ENCODE measurements around the gene LRRTM4.

LRRTM4 gene

GRCh38 chr2:76940559-76940958, 581.6 kb downstream of the LRRTM4 start:
- no peak for DNase-seq (ENCODE audit: low read depth)
- H3K4me3 ChIP-seq (ENCODE audit: control insufficient read depth, low read depth, low read length) = no peak overlapping the region
- TF ChIP-seq, protein P1, sequence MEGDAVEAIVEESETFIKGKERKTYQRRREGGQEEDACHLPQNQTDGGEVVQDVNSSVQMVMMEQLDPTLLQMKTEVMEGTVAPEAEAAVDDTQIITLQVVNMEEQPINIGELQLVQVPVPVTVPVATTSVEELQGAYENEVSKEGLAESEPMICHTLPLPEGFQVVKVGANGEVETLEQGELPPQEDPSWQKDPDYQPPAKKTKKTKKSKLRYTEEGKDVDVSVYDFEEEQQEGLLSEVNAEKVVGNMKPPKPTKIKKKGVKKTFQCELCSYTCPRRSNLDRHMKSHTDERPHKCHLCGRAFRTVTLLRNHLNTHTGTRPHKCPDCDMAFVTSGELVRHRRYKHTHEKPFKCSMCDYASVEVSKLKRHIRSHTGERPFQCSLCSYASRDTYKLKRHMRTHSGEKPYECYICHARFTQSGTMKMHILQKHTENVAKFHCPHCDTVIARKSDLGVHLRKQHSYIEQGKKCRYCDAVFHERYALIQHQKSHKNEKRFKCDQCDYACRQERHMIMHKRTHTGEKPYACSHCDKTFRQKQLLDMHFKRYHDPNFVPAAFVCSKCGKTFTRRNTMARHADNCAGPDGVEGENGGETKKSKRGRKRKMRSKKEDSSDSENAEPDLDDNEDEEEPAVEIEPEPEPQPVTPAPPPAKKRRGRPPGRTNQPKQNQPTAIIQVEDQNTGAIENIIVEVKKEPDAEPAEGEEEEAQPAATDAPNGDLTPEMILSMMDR (IDR thresholded peaks at IDR 0.05; ENCODE audit: control insufficient read depth, insufficient read depth, low read depth, low read length, missing control alignments) = no peak

DNA sequence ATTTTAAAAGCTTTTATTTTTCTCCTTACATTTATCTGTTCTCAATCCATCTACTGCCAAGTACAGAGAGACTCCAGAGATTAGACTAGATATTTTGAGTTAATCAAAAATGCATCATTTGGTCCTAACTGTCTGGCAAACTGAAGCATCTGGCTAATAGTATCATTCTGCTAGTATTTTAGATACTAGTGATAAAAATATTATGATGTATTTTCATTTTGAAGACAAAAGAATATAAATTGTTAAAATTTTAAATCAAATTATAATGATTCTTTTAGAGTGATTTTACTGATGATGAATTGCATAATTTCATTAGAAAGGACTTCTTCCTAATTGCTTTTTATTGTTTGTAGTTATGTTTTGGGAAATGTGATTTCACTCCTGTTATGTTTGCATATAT, 584.0 kb downstream of the LRRTM4 start:
- H3K4me3 ChIP-seq (ENCODE audit: control insufficient read depth, low read depth, low read length) = no peak overlapping the region
- TF ChIP-seq, protein P1 (IDR thresholded peaks at IDR 0.05; ENCODE audit: control insufficient read depth, insufficient read depth, low read depth, low read length, missing control alignments) = no peak
- no peak for DNase-seq (ENCODE audit: low read depth)

GRCh38 chr2:76932550-76932949, 589.6 kb downstream of the LRRTM4 start:
- TF ChIP-seq, protein P1 (IDR thresholded peaks at IDR 0.05; ENCODE audit: control insufficient read depth, insufficient read depth, low read depth, low read length, missing control alignments) = no peak
- DNase-seq (ENCODE audit: low read depth) = no peak
- no peak overlapping the region for H3K4me3 ChIP-seq (ENCODE audit: control insufficient read depth, low read depth, low read length)

DNA sequence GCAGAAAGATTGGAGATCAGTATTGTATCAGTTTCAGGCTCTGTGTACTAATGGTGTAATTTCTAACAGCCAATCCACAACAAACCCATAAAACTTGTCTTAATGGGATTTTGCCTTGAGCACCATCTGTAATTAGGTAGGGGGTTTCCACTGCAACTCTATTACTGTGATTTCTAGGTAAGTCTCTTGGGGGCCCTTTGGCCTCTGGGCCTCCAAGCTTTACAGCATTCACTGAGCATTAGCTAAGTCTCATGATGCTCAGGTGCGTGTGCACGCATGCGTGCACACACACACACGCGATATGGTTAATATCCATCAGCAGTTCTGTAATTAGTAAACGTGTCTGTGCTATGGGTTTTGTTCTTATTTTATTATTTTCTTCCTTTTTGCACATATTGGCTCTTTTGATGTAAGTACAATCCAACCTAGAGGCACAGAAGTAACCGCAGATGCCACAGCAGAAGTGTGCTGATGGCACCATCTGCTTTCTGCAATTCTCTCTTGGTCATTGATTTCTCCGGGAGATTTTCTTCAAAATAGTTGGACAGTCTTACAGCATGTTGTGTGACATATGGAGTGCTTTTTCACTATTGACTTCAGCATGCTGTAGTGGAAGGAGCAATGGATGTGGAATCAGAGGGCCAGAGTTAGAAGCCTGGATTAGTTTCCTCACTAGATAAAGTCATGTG, 592.0 kb downstream of the LRRTM4 start:
- no peak for DNase-seq (ENCODE audit: low read depth)
- TF ChIP-seq, protein P1 (IDR thresholded peaks at IDR 0.05; ENCODE audit: control insufficient read depth, insufficient read depth, low read depth, low read length, missing control alignments) = no peak
- no peak overlapping the region for H3K4me3 ChIP-seq (ENCODE audit: control insufficient read depth, low read depth, low read length)

DNA sequence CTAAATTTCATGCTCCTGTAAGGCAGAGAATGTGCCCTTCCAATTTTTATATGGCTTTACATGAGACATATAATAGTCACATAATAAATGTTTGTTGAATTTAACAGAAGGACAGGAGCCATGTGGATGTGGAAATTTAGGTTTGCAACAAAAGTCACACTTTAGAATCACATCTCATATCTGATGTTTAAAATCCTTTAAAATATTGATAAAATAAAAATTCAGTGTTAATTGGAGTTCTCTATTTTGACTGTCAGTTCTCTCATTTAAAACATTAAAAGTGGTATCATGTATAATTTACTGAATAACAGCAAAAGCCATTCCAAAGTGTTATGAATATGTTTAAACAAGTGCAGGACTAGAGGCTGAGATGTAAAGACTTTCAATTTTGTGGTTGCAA, 594.1 kb downstream of the LRRTM4 start:
- TF ChIP-seq, protein P1 (IDR thresholded peaks at IDR 0.05; ENCODE audit: control insufficient read depth, insufficient read depth, low read depth, low read length, missing control alignments) = no peak
- H3K4me3 ChIP-seq (ENCODE audit: control insufficient read depth, low read depth, low read length) = no peak overlapping the region

DNA sequence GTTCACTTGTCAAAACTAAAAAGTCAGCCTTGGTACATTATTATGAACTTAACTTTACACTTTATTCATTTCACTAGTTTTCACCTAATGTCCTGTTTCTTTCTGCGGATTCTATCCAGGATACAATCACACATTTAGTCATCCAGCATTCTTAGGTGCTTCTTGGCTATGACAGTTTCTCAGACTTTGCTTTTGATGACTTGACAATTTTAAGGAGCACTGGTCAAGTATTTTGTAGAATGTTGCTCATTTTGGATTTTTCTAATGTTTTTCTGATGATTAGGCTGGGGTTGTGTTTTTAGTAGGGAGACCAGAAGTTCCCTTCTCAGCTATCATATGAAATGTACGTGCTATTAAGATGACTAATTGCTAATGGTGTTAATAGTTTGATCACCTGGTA, 601.2 kb downstream of the LRRTM4 start:
- TF ChIP-seq, protein P1 (IDR thresholded peaks at IDR 0.05; ENCODE audit: control insufficient read depth, insufficient read depth, low read depth, low read length, missing control alignments) = no peak
- H3K4me3 ChIP-seq (ENCODE audit: control insufficient read depth, low read depth, low read length) = no peak overlapping the region
- no peak for DNase-seq (ENCODE audit: low read depth)

More for the DNA sequence above, 594.1 kb downstream of the LRRTM4 start:
- DNase-seq (ENCODE audit: low read depth) = no peak

Data from AG09309 (cell line).